IPS DF 6.9 (cell line): ENCODE results near the gene SAP25.

Source experiments
- DNase-seq: peaks from one replicate; pipeline ENCODE4 v3.0.0-alpha.2; 2013; ENCODE audit warnings: low read depth, low spot score
- H3K27ac ChIP-seq: one replicate; pipeline ENCODE4 v1.5.1; 2013; ENCODE audit warnings: low read length, control low read depth
- H3K27me3 ChIP-seq: 2 replicates; pipeline ENCODE4 v1.6.1; 2013; ENCODE audit warnings: mild to moderate bottlenecking, low read length; ENCODE audit not compliant: control insufficient read depth, insufficient read depth
- H3K36me3 ChIP-seq: 2 replicates; pipeline ENCODE4 v1.6.1; 2013; ENCODE audit warnings: low read length; ENCODE audit not compliant: control insufficient read depth, insufficient read depth
- H3K4me1 ChIP-seq: 2 replicates; pipeline ENCODE4 v1.6.1; 2013; ENCODE audit warnings: low read length; ENCODE audit not compliant: control insufficient read depth, insufficient read depth
- H3K4me3 ChIP-seq: 2 replicates; pipeline ENCODE4 v1.5.1; 2013; ENCODE audit warnings: mild to moderate bottlenecking, low read length
- H3K9me3 ChIP-seq: 2 replicates; pipeline ENCODE4 v1.6.1; 2013; ENCODE audit warnings: low read length, inconsistent platforms; ENCODE audit not compliant: control insufficient read depth, insufficient read depth
- WGBS: extraction: QIAGEN DNeasy Blood & Tissue Kit; methylation state at CpG from one replicate; pipeline ENCODE4 v1.1.7; 2013; ENCODE audit warnings: mixed read lengths, missing lambda C conversion rate; ENCODE audit not compliant: insufficient read length, insufficient coverage; 5-methylcytosine and 5-hydroxymethylcytosine counted together

The SAP25 gene

DNA sequence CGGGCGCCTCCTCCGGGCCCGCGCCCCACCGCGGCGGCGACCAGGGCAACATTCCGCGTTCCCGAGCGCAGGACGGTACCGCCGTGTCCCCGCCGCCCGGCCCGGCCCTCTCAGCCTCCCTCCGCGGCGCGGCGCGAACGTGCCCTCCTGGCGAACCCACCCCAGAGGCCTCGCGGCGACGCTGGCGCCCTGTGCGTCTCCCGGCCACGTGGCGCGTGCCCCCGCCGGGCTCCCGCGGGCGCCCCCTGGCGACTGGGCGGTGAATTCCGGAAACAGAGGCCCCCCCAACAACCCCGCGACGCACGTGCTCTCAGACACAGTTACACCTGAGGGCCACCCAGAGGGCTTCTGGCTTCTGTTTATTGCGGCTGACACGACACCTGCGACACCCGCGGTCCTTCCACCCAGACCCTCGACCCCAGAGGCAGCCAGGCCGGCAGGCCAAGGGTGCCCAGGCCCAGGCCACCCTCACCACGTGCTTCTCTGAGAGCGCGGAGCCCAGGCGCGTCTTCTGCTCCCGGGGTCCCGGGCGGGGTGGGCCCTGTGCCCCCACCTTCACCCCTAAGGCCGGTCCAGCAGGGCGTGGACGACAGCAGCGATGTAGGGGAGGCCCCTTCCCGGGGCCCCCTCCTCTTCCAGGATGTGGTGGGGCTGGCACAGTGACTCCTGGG is at the start of gene SAP25:
TSS of gene SAP25 (minus strand) at position 210 of the 671 bp plus-strand sequence. CDS start at position 52, 158 bp downstream.
- Histone ChIP-seq H3K9me3 (no peaks in the 10 kb centered on the region), H3K36me3 (peaks cover 28% of the 10 kb centered on the region), H3K4me1 (peaks cover 17% of the 10 kb centered on the region), H3K27ac (no peak within 1 kb of the TSS), H3K27me3 (no peaks in the 10 kb centered on the region), H3K4me3 (no peak within 1 kb of the TSS)
- DNase-seq: no peak
- no CpG with 5 or more reads among the region's 70 CpGs for WGBS

- no CpG with 5 or more reads among the region's 8 CpGs for WGBS
- Histone ChIP-seq H3K36me3 (no peaks in the 10 kb centered on the region), H3K4me1 (no peaks in the 10 kb centered on the region; the same call in 1 of the 2 replicates)
Observed at GRCh38 chr7:100621554-100621953, 47.9 kb upstream of the SAP25 start.

GRCh38 chr7:100620804-100621203 is 47.1 kb upstream of the SAP25 start:
- Histone ChIP-seq H3K9me3 (no peaks in the 10 kb centered on the region), H3K27me3 (no peaks in the 10 kb centered on the region; the same call in none of the 2 replicates), H3K27ac (no peak overlapping the region), H3K36me3 (no peaks in the 10 kb centered on the region), H3K4me1 (no peaks in the 10 kb centered on the region), H3K4me3 (no peak overlapping the region)
- no CpG with 5 or more reads among the region's 23 CpGs for WGBS
- DNase-seq: no peak

More at GRCh38 chr7:100621554-100621953, 47.9 kb upstream of the SAP25 start:
- Histone ChIP-seq H3K27me3 (no peaks in the 10 kb centered on the region; the same call in 1 of the 2 replicates), H3K27ac (no peak overlapping the region), H3K4me3 (no peak overlapping the region), H3K9me3 (no peaks in the 10 kb centered on the region)
- no peak for DNase-seq

DNA sequence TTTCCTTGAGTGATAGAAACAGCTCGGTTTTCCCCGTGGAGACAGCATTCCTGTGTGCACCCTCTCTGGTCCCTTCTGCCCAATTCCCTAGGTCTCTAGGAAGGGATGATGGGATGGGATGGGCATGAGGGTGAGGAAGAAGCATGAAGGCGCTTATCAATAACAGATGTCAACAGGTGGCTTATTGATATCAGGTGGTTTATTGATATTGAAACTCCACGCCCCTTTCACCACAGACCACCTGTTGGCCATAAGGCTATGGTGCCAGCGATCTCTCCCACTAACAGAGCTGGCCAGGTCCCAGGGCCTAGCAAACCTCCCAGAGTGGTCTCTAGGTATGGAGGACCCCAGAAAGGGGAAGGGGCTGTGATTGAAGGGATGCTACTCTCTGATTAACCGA is 46.5 kb upstream of the SAP25 start:
- Histone ChIP-seq H3K27ac (no peak overlapping the region), H3K4me3 (no peak overlapping the region), H3K9me3 (no peaks in the 10 kb centered on the region), H3K27me3 (no peaks in the 10 kb centered on the region; the same call in 1 of the 2 replicates), H3K36me3 (no peaks in the 10 kb centered on the region), H3K4me1 (no peaks in the 10 kb centered on the region)
- WGBS: no CpG with 5 or more reads among the region's 6 CpGs
- no peak for DNase-seq

DNA sequence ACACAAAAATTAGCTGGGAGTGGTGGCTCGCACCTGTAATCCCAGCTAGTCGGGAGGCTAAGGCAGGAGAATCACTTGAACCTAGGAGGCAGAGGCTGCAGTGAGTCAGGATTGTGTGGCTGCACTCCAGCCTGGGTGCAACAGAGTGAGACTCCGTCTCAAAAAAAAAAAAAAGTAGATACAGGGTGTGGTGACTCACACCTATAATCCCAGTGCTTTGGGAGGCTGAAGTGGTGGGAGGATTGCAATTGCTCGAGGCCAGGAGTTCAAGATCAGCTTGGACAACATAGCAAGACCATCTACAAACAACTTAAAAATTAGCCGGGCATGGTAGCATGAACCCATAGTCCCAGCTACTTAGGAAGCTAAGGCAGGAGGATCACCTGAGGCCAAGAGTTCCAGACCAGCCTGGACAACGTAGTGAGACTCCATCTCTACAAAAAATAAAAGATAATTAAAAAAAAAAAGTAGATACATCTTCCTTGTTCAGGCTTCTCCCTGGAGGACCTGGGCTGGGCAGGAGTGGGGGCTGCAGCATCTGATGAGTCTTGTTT is 40.7 kb upstream of the SAP25 start:
- H3K4me3 ChIP-seq: no peak overlapping the region
- H3K27ac ChIP-seq: no peak overlapping the region
- no peaks in the 10 kb centered on the region for H3K36me3 ChIP-seq
- no peaks in the 10 kb centered on the region for H3K9me3 ChIP-seq
- no peaks in the 10 kb centered on the region; the same call in 1 of the 2 replicates for H3K27me3 ChIP-seq
- WGBS: no CpG with 5 or more reads among the region's 6 CpGs
- DNase-seq: no peak
- peaks cover 3% of the 10 kb centered on the region for H3K4me1 ChIP-seq

DNA sequence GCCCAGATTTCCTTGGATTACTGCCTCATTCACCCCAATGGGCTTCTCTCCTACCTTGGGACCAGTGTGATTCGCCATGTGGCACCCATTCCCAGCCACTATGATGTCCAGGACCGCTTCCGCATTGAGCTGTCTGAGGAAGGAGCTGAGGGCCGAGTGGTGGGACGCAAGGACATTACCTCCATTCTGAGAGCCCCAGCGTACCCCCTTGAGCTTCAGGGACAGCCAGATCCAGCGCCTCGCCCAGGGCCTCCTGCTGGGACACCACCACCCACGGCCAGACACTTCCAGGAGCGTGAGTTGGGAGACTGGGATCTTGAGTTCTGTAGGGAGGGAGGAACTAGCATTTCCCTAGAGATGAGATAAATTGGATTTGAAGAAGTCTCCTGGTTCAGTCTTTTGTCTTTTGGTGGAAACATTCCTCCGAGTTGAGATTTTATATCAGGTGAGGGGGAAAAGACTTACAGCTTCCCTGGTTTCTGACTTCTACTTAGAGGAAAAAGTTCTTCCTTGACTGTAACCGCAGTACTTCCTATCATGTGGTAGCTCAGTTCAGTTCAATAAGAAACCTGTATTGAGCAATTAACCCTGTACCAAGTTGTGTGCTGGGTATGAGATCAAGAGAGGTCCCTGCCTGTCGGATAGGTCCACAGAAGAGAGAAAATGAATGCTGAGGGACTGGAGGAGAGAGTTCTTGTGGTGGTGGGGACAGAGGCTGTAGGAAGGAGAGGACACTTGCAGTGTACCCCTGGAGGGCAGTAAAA is 39.9 kb upstream of the SAP25 start:
- peaks cover 3% of the 10 kb centered on the region for H3K4me1 ChIP-seq
- H3K36me3 ChIP-seq: no peaks in the 10 kb centered on the region
- no peaks in the 10 kb centered on the region; the same call in 1 of the 2 replicates for H3K27me3 ChIP-seq
- no peak overlapping the region; the same call in 1 of the 2 replicates for H3K4me3 ChIP-seq
- no CpG with 5 or more reads among the region's 13 CpGs for WGBS
- no peak overlapping the region for H3K27ac ChIP-seq
- no peaks in the 10 kb centered on the region for H3K9me3 ChIP-seq
- no peak for DNase-seq

DNA sequence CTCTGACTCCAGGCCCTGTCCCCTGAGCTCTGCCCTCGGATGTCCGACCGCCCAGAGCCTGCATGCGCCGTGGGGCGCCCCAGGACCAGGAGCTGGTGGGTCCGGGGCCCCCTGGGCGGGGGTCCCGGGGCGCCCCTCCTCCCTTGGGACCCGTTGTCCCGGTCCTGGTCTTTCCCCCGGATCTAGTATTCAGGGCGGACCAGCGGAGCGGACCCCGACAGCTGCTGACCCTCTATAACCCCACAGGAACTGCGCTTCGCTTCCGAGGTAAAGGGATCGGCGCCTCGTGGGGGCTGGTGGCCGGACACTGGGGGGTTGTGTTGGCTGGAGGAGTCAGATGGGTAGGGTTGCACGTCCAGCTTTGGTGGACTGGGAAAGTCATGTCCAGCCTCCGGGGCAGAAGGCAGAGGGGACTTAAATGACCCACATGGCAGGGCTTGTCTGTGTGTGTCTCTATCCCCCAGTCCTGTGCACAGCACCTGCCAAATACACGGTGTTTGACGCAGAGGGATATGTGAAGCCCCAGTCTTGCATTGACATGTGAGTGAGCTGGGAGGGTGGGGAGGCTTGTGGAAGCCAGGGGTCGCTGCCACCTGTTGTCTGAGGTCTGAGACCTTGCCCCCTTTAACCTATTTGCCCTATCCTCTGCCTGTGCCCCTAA is 39.2 kb upstream of the SAP25 start:
- DNase-seq: no peak
- no peaks in the 10 kb centered on the region for H3K9me3 ChIP-seq
- no peak overlapping the region for H3K27ac ChIP-seq
- H3K27me3 ChIP-seq: no peaks in the 10 kb centered on the region; the same call in 1 of the 2 replicates
- no CpG with 5 or more reads among the region's 29 CpGs for WGBS
- no peaks in the 10 kb centered on the region for H3K36me3 ChIP-seq
- peaks cover 3% of the 10 kb centered on the region for H3K4me1 ChIP-seq
- H3K4me3 ChIP-seq: peak overlapping the region; percentile 79

- H3K4me3 ChIP-seq: peak within 1 kb of the TSS; percentile 79
- no peak within 1 kb of the TSS for H3K27ac ChIP-seq
- H3K9me3 ChIP-seq: no peaks in the 10 kb centered on the region
- no CpG with 5 or more reads among the region's 61 CpGs for WGBS
- H3K27me3 ChIP-seq: no peaks in the 10 kb centered on the region; the same call in 1 of the 2 replicates
- peaks cover 3% of the 10 kb centered on the region for H3K4me1 ChIP-seq
- 0 out of 2 replicates have a peak, but pooled peaks cover 5% of the 10 kb centered on the region for H3K36me3 ChIP-seq
- DNase-seq: peak; percentile 100
Observed at GRCh38 chr7:100611983-100612729, 38.5 kb upstream of the SAP25 start, which contains the start of gene MOSPD3. Gene MOSPD3 (plus strand): TSS chr7:100612540. CDS start chr7:100612792, 252 bp downstream.

DNA sequence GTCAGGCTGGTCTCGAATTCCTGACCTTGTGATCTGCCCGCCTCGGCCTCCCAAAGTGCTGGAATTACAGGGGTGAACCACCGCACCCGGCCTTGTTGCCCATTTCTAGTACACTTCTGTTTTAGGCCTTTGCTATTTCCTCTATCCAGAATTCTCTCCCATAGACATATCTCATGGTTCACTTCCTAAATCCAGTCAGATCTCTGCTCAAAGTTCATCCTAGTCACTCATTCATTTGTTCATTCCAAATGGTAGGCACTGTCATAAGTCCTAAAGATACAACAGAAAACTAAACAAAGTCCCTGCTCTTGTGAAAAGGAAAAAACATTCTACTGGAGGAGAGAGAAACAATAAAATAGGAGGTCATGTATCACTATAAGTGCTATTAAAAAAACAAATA is 36.3 kb upstream of the SAP25 start:
- Histone ChIP-seq H3K27me3 (no peaks in the 10 kb centered on the region), H3K9me3 (no peaks in the 10 kb centered on the region), H3K4me1 (peaks cover 3% of the 10 kb centered on the region), H3K4me3 (no peak overlapping the region), H3K36me3 (0 out of 2 replicates have a peak, but pooled peaks cover 5% of the 10 kb centered on the region), H3K27ac (no peak overlapping the region)
- no CpG with 5 or more reads among the region's 5 CpGs for WGBS
- no peak for DNase-seq
